Anterior cingulate cortex (tissue), 58 donors: ENCODE measurements around the gene CDH15.
"Not testable (repeated sequence)": the region's sequence is repeated elsewhere in the genome, so short reads cannot be mapped to it uniquely, and the experiment has no call there.

Source experiments
- DNase-seq, 58 donors: peaks; one replicate each; lab custom pipeline; 2025; lab: John Stamatoyannopoulos, UW

Gene CDH15

GRCh38 chr16:89185887-89186592 is 14.5 kb downstream of the CDH15 start:
- DNase-seq = not testable (repeated sequence)

DNA sequence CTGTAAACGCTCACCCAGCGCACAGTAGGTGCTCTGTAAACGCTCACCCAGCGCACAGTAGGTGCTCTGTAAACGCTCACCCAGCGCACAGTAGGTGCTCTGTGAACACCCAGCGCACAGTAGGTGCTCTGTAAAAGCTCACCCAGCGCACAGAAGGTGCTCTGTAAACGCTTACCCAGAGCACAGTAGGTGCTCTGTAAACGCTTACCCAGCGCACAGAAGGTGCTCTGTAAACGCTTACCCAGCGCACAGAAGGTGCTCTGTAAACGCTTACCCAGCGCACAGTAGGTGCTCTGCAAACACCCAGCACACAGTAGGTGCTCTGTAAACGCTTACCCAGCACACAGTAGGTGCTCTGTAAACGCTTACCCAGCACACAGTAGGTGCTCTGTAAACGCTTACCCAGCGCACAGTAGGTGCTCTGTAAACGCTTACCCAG is 15.1 kb downstream of the CDH15 start:
- DNase-seq = not testable (repeated sequence)

DNA sequence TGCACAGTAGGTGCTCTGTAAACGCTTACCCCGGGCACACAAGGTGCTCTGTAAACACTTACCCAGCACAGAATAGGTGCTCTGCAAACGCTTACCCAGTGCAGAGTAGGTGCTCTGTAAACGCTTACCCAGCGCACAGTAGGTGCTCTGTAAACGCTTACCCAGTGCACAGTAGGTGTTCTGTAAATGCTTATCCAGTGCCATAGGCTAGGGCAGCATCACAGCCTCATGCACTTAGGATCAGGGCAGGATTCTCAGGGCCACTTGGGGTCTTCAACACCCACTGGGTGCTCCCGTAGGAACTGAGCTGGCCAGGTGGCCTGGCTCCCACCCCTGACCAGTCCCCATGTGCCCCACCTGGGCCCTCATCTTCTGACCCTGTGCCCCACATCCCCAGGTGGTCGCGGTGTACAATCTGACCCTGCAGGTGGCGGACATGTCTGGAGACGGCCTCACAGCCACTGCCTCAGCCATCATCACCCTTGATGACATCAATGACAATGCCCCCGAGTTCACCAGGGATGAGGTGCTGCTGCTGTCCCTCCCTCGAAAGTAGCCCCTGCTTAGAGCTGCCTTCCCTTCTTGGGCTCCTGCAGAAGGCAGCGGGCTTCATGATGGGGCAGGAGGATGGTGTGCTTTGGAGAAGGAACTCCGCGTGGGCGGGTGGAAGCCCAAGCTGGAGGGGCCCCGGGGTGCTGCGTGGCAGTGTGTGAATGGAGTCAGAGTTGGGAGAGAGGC is 15.7 kb downstream of the CDH15 start:
- DNase-seq = no peak

GRCh38 chr16:89187770-89188392 is 16.3 kb downstream of the CDH15 start:
- no peak for DNase-seq

DNA sequence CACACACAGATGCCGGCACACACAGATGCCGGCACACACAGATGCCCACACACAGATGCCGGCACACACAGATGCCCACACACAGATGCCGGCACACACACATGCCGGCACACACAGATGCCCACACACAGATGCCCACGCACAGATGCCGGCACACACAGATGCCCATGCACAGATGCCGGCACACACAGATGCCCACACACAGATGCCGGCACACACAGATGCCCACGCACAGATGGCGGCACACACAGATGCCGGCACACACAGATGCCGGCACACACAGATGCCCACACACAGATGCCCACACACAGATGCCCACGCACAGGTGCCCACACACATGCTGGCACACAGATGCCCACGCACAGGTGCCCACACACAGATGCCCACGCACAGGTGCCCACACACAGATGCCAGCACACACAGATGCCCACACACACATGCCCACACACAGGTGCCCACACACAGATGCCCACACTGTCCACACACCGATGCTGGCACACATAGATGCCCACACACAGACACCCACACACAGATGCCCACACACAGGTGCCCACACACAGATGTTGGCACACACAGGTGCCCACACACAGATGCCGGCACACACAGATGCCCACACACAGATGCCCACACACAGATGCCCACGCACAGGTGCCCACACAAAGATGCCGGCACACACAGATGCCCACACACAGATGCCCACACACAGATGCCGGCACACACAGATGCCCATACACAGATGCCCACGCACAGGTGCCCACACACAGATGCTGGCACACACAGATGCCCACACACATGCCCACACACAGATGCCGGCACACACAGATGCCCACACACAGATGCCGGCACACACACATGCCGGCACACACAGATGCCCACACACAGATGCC is 17.2 kb downstream of the CDH15 start:
- not testable (repeated sequence) for DNase-seq

- no peak for DNase-seq
These were observed 17.9 kb downstream of the CDH15 start for GRCh38 chr16:89189358-89190025.

GRCh38 chr16:89190150-89190958 is 18.8 kb downstream of the CDH15 start:
- no peak for DNase-seq

GRCh38 chr16:89191033-89191900 is 19.7 kb downstream of the CDH15 start:
- DNase-seq = no peak

DNA sequence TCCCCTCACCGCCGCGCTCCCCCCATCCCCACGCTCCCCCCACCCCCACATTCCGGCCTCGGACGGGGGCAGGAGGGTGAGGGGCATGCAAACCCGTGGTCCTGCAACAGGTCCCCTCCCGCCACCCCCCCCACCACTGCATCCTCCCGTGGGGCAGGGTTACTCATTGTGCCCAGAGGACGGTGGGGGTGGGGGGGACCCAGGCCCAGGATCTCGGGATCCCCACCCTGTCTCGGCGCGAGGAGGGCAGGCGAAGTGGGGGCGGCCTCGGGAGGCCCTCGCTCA is 20.3 kb downstream of the CDH15 start:
- no peak for DNase-seq

- peak in 9 of 58 donors; percentile 10 to 74 (median 35) for DNase-seq
These were observed 20.8 kb downstream of the CDH15 start for GRCh38 chr16:89192186-89192955.

- peak in 4 of 58 donors; percentile 5 to 20 (median 8) for DNase-seq
These were observed 21.5 kb downstream of the CDH15 start for GRCh38 chr16:89192956-89193575.

GRCh38 chr16:89193576-89194293 is 22.2 kb downstream of the CDH15 start:
- no peak for DNase-seq

- no peak for DNase-seq
These were observed 23.1 kb downstream of the CDH15 start for GRCh38 chr16:89194340-89195311.

GRCh38 chr16:89195521-89196171 is 24.1 kb downstream of the CDH15 start:
- no peak for DNase-seq
